GM19397 (cell line): ENCODE measurements around the gene TMA7.

ENCODE experiments used
- ATAC-seq: cut with Tn5 transposase; IDR thresholded peaks from one replicate; pipeline ENCODE4 v1.9.1; 2021; ENCODE audit warnings: mild to moderate bottlenecking, moderate library complexity; ENCODE audit not compliant: unreplicated experiment

The TMA7 gene

DNA sequence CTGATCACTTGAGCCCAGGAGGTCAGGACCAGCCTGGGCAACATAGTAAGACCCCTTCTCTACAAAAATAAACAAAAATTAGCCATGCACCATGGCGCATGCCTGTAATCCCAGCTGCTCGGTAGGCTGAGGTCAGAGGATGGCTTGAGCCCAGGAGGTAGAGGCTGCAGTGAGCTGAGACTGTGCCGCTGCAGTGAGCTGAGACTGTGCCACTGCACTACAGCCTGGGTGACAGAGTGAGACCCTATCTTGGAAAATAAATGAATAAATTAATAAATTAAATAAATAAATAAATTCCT lies 53.1 kb downstream of the TMA7 start:
- no peak for ATAC-seq
